GM21367 (cell line): Measurements from ENCODE around the gene FAM83C.

Experiments
- ATAC-seq: cut with Tn5 transposase; IDR thresholded peaks from one replicate; pipeline ENCODE4 v1.9.1; 2021; ENCODE audit not compliant: unreplicated experiment

Gene FAM83C

GRCh38 chr20:35238735-35239134 is 53.5 kb downstream of the FAM83C start:
- no peak for ATAC-seq

- ATAC-seq: no peak
Measured at GRCh38 chr20:35238170-35238569, 54.1 kb downstream of the FAM83C start.

GRCh38 chr20:35237486-35237885 is 54.7 kb downstream of the FAM83C start:
- ATAC-seq: no peak

- no peak for ATAC-seq
Measured at GRCh38 chr20:35235881-35236280, 56.3 kb downstream of the FAM83C start.
